HepG2 (cell line): ENCODE measurements around the gene ELP5. TPM values are rescaled to one million over a fixed set of nuclear protein-coding genes. Genes with fewer than 3 reads are reported as not detected.

Experiments
- ARID2 ChIP-seq: sonication (generic); formaldehyde crosslinking; IDR thresholded peaks from 2 replicates; pipeline ENCODE4 v1.8.1; 2022; ENCODE audit warnings: mild to moderate bottlenecking, missing genetic modification reagents, borderline replicate concordance
- CHD2 ChIP-seq: IDR thresholded peaks from 2 replicates; pipeline ENCODE4 v1.6.1; 2011; ENCODE audit warnings: low read depth, low read length, improper control_type of control experiment
- EEA1 ChIP-seq: sonication (generic); formaldehyde crosslinking; IDR thresholded peaks from 2 replicates; pipeline ENCODE4 v1.5.1; 2020; ENCODE audit warnings: mild to moderate bottlenecking, missing genetic modification reagents, borderline replicate concordance
- EZH2 ChIP-seq: conservative IDR thresholded peaks from 2 replicates; pipeline ENCODE4 v1.6.1; 2012; ENCODE audit warnings: mild to moderate bottlenecking, low read depth, low read length, moderate library complexity
- GABPB1 ChIP-seq: IDR thresholded peaks from 2 replicates; pipeline ENCODE4 v1.6.1; 2016; ENCODE audit warnings: mild to moderate bottlenecking, missing genetic modification reagents, moderate library complexity, missing compliant biosample characterization
- MED1 ChIP-seq: sonication (generic); formaldehyde crosslinking; IDR thresholded peaks from 2 replicates; pipeline ENCODE4 v1.4.0; 2020; ENCODE audit warnings: missing genetic modification reagents
- MIER3 ChIP-seq: IDR thresholded peaks from 2 replicates; pipeline ENCODE4 v1.6.1; 2016; ENCODE audit warnings: missing compliant biosample characterization, borderline replicate concordance
- NKX3-1 ChIP-seq: sonication (generic); formaldehyde crosslinking; IDR thresholded peaks from 2 replicates; pipeline ENCODE4 v1.5.0; 2020; ENCODE audit warnings: missing genetic modification reagents
- PHF5A ChIP-seq: IDR thresholded peaks from one replicate; pipeline ENCODE4 v1.6.1; 2018; ENCODE audit warnings: low read depth, missing genetic modification reagents; ENCODE audit not compliant: unreplicated experiment
- REPIN1 ChIP-seq: sonication (generic); formaldehyde crosslinking; IDR thresholded peaks from 2 replicates; pipeline ENCODE4 v1.8.0; 2022; ENCODE audit warnings: missing genetic modification reagents, low read depth, mild to moderate bottlenecking, borderline replicate concordance
- SALL2 ChIP-seq: sonication (generic); formaldehyde crosslinking; IDR thresholded peaks from 2 replicates; pipeline ENCODE4 v1.8.1; 2023; ENCODE audit warnings: mild to moderate bottlenecking, missing genetic modification reagents, inconsistent platforms
- SP2 ChIP-seq: sonication (generic); formaldehyde crosslinking; IDR thresholded peaks from 2 replicates; pipeline ENCODE4 v1.5.1; 2020; ENCODE audit warnings: mild to moderate bottlenecking, missing genetic modification reagents
- SP5 ChIP-seq: IDR thresholded peaks from 2 replicates; pipeline ENCODE4 v1.6.1; 2016; ENCODE audit warnings: low read depth, borderline replicate concordance
- ZFP36L1 ChIP-seq: sonication (generic); formaldehyde crosslinking; IDR thresholded peaks from 2 replicates; pipeline ENCODE4 v1.8.0; 2022; ENCODE audit warnings: mild to moderate bottlenecking, missing genetic modification reagents, moderate library complexity
- ZNF432 ChIP-seq: sonication (generic); formaldehyde crosslinking; IDR thresholded peaks from 2 replicates; pipeline ENCODE4 v1.5.0; 2020; ENCODE audit warnings: missing genetic modification reagents, mild to moderate bottlenecking, borderline replicate concordance
- ZNF598 ChIP-seq: sonication (generic); formaldehyde crosslinking; IDR thresholded peaks from 2 replicates; pipeline ENCODE4 v1.5.1; 2020; ENCODE audit warnings: mild to moderate bottlenecking, missing genetic modification reagents, borderline replicate concordance
- ZNF614 ChIP-seq: IDR thresholded peaks from 2 replicates; pipeline ENCODE4 v1.6.1; 2018; ENCODE audit warnings: missing biosample characterization, missing genetic modification reagents, inconsistent platforms, borderline replicate concordance
- ZSCAN29 ChIP-seq: sonication (generic); formaldehyde crosslinking; conservative IDR thresholded peaks from 2 replicates; pipeline ENCODE4 v1.4.0; 2020; ENCODE audit warnings: mild to moderate bottlenecking, missing genetic modification reagents
- polyA plus RNA-seq, 8 experiments: library from polyadenylated mRNA; depleted of rRNA in 3 of 8; stranded (reverse) in 7 of 8; unstranded in 1 of 8; fragments of >200 nt; fragmentation: Illumina TruSeq in 4 of 8; extraction: Trizol in 4 of 8; gene quantifications; 2 replicates each; pipeline versions ENCODE4 v1.2.1 to v1.2.3, GENCODE V29; 2011 to 2016; ENCODE audit warnings: low read depth in 4 of 8, missing spikeins in 1 of 8, mixed read lengths in 1 of 8; ENCODE audit not compliant: insufficient read depth in 1 of 8
- total RNA-seq, 5 experiments: library from RNA; depleted of rRNA; stranded (reverse); fragments of >200 nt; fragmentation: Illumina TruSeq; extraction: Trizol; gene quantifications; 2 replicates each; pipeline ENCODE4 v1.2.3, GENCODE V29; 2016; ENCODE audit warnings: low read depth in 1 of 5
- TF ChIP-seq, protein P1 (sequence below): sonication (generic); formaldehyde crosslinking; IDR thresholded peaks from 2 replicates; pipeline ENCODE4 v1.4.0; 2020; ENCODE audit warnings: missing genetic modification reagents
- TF ChIP-seq, protein P2 (sequence below): sonication (generic); formaldehyde crosslinking; IDR thresholded peaks from 2 replicates; pipeline ENCODE4 v1.5.0; 2020; ENCODE audit warnings: missing genetic modification reagents
- TF ChIP-seq, protein P3 (sequence below): sonication (generic); formaldehyde crosslinking; IDR thresholded peaks from 2 replicates; pipeline ENCODE4 v1.5.1; 2020; ENCODE audit warnings: mild to moderate bottlenecking, moderate library complexity, missing genetic modification reagents
- TF ChIP-seq, protein P4 (sequence below): sonication (generic); formaldehyde crosslinking; IDR thresholded peaks from 2 replicates; pipeline ENCODE4 v1.5.0; 2020; ENCODE audit warnings: missing genetic modification reagents, mild to moderate bottlenecking, borderline replicate concordance

Gene ELP5
- total and polyA plus RNA-seq, 2 of the 13 experiments (the other 11 are each of a cell fraction or from before 2014, with no cell fraction given): 67.6 to 69.8 TPM

DNA sequence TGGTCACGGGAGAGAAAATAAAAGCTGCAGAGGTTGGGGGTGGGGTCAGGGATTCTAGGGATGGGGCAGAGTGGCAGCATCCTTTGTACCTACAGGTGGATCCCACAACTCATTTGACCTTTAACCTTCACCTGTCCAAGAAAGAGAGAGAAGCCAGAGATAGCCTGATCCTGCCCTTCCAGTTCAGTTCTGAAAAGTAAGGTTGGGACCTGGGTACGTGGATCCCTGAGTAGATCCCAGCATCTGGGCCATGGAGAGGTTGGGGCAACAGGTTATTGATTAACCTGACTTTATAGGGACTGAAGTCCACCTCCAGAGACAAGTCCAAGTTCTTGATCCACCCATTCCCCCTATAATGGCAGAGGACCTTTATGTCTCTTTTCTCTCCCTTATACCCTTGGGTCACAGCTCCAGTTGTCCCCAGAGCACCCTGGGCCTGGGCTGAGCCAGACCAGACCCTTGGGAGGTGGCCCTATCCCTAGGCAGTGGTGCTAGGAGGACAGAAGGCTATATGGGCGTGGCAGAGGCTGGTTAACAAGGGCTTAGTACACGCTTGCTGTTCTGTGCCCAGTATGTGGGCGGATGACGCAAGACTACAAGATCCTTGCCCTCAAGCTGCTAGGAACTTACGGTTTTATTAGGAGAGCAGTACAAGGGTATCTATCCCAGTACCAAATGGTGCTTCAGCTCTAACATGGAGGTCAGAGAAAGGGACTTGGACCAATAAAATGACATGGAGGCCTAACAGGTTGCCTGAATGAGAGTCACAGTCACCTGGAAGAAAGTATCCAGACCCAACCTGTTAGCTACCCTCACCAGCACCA is 6.9 kb downstream of the ELP5 start (continued):
- TF ChIP-seq, protein P1, sequence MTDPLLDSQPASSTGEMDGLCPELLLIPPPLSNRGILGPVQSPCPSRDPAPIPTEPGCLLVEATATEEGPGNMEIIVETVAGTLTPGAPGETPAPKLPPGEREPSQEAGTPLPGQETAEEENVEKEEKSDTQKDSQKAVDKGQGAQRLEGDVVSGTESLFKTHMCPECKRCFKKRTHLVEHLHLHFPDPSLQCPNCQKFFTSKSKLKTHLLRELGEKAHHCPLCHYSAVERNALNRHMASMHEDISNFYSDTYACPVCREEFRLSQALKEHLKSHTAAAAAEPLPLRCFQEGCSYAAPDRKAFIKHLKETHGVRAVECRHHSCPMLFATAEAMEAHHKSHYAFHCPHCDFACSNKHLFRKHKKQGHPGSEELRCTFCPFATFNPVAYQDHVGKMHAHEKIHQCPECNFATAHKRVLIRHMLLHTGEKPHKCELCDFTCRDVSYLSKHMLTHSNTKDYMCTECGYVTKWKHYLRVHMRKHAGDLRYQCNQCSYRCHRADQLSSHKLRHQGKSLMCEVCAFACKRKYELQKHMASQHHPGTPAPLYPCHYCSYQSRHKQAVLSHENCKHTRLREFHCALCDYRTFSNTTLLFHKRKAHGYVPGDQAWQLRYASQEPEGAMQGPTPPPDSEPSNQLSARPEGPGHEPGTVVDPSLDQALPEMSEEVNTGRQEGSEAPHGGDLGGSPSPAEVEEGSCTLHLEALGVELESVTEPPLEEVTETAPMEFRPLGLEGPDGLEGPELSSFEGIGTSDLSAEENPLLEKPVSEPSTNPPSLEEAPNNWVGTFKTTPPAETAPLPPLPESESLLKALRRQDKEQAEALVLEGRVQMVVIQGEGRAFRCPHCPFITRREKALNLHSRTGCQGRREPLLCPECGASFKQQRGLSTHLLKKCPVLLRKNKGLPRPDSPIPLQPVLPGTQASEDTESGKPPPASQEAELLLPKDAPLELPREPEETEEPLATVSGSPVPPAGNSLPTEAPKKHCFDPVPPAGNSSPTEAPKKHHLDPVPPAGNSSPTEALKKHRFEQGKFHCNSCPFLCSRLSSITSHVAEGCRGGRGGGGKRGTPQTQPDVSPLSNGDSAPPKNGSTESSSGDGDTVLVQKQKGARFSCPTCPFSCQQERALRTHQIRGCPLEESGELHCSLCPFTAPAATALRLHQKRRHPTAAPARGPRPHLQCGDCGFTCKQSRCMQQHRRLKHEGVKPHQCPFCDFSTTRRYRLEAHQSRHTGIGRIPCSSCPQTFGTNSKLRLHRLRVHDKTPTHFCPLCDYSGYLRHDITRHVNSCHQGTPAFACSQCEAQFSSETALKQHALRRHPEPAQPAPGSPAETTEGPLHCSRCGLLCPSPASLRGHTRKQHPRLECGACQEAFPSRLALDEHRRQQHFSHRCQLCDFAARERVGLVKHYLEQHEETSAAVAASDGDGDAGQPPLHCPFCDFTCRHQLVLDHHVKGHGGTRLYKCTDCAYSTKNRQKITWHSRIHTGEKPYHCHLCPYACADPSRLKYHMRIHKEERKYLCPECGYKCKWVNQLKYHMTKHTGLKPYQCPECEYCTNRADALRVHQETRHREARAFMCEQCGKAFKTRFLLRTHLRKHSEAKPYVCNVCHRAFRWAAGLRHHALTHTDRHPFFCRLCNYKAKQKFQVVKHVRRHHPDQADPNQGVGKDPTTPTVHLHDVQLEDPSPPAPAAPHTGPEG (CRISPR knock-in tag): no peak
- TF ChIP-seq CHD2 (no peak), SP2 (CRISPR knock-in tag) (no peak), EEA1 (CRISPR knock-in tag) (no peak), ZSCAN29 (CRISPR knock-in tag) (no peak), EZH2 (no peak), PHF5A (no peak), ZNF598 (CRISPR knock-in tag) (0 out of 2 replicates have a peak, but pooled peaks have one; percentile 62), GABPB1 (CRISPR knock-in tag) (no peak; the same call in 1 of the 2 replicates), REPIN1 (no peak; the same call in 1 of the 2 replicates), ZFP36L1 (CRISPR knock-in tag) (no peak), MED1 (CRISPR knock-in tag) (peak; percentile 72), ARID2 (CRISPR knock-in tag) (no peak), ZNF432 (CRISPR knock-in tag) (no peak), MIER3 (CRISPR knock-in tag) (no peak), SALL2 (CRISPR knock-in tag) (no peak), NKX3-1 (CRISPR knock-in tag) (no peak), SP5 (CRISPR knock-in tag) (peak; percentile 93), ZNF614 (no peak)
- TF ChIP-seq, protein P2, sequence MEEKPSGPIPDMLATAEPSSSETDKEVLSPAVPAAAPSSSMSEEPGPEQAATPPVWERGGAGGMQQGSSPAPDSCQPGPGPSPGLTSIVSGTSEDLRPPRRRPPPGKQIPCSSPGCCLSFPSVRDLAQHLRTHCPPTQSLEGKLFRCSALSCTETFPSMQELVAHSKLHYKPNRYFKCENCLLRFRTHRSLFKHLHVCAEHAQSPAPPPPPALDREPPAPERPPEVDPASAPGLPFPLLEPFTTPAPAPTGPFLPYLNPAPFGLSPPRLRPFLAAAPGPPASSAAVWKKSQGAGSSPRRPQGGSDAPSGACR (CRISPR knock-in tag): no peak
- TF ChIP-seq, protein P3, sequence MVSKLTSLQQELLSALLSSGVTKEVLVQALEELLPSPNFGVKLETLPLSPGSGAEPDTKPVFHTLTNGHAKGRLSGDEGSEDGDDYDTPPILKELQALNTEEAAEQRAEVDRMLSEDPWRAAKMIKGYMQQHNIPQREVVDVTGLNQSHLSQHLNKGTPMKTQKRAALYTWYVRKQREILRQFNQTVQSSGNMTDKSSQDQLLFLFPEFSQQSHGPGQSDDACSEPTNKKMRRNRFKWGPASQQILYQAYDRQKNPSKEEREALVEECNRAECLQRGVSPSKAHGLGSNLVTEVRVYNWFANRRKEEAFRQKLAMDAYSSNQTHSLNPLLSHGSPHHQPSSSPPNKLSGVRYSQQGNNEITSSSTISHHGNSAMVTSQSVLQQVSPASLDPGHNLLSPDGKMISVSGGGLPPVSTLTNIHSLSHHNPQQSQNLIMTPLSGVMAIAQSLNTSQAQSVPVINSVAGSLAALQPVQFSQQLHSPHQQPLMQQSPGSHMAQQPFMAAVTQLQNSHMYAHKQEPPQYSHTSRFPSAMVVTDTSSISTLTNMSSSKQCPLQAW (CRISPR knock-in tag): peak; percentile 97
- TF ChIP-seq, protein P4, sequence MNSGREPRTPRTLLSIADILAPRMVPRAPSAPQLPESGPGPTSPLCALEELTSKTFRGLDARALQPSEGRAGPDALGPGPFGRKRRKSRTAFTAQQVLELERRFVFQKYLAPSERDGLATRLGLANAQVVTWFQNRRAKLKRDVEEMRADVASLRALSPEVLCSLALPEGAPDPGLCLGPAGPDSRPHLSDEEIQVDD (CRISPR knock-in tag): no peak
